H9 (cell line): ENCODE measurements around the gene ARHGAP26. TPM values are rescaled to one million over a fixed set of nuclear protein-coding genes. Genes with fewer than 3 reads are reported as not detected.

ENCODE experiments used
- DNase-seq: peaks from one replicate; pipeline ENCODE4 v3.0.0-alpha.2; 2017
- H2AFZ ChIP-seq: one replicate; pipeline ENCODE4 v1.6.1; 2013; ENCODE audit warnings: mild to moderate bottlenecking, low read length, control low read depth, moderate library complexity
- H2AK5ac ChIP-seq: 2 replicates; pipeline ENCODE4 v1.6.1; 2013; ENCODE audit warnings: low read length, control low read depth, mixed read lengths; ENCODE audit not compliant: insufficient read length
- H2BK120ac ChIP-seq: one replicate; pipeline ENCODE4 v1.6.1; 2013; ENCODE audit warnings: low read depth, mild to moderate bottlenecking, low read length, control low read depth, inconsistent platforms; ENCODE audit not compliant: poor library complexity, severe bottlenecking
- H2BK12ac ChIP-seq: 2 replicates; pipeline ENCODE4 v1.6.1; 2013; ENCODE audit warnings: low read length, control low read depth, mixed read lengths, low read depth; ENCODE audit not compliant: insufficient read length
- H2BK15ac ChIP-seq: 2 replicates; pipeline ENCODE4 v1.6.1; 2013; ENCODE audit warnings: low read depth, low read length, control low read depth
- H2BK20ac ChIP-seq: one replicate; pipeline ENCODE4 v1.6.1; 2013; ENCODE audit warnings: low read depth, mild to moderate bottlenecking, low read length, control low read depth, inconsistent platforms; ENCODE audit not compliant: poor library complexity, severe bottlenecking
- H2BK5ac ChIP-seq: 2 replicates; pipeline ENCODE4 v1.6.1; 2013; ENCODE audit warnings: low read length, control low read depth, mixed read lengths; ENCODE audit not compliant: insufficient read length
- H3K14ac ChIP-seq: 2 replicates; pipeline ENCODE4 v1.6.1; 2013; ENCODE audit warnings: low read length, control low read depth; ENCODE audit not compliant: insufficient read depth
- H3K18ac ChIP-seq: 2 replicates; pipeline ENCODE4 v1.6.1; 2013; ENCODE audit warnings: low read depth, mild to moderate bottlenecking, mixed read lengths, low read length, control low read depth; ENCODE audit not compliant: insufficient read length
- H3K23ac ChIP-seq: 2 replicates; pipeline ENCODE4 v1.6.1; 2013; ENCODE audit warnings: low read length, control low read depth, mixed read lengths, low read depth; ENCODE audit not compliant: insufficient read length
- H3K23me2 ChIP-seq: 2 replicates; pipeline ENCODE4 v1.6.1; 2013; ENCODE audit warnings: low read depth, mild to moderate bottlenecking, mixed read lengths, low read length, control low read depth; ENCODE audit not compliant: insufficient read length, poor library complexity, severe bottlenecking
- H3K27ac ChIP-seq: 2 replicates; pipeline ENCODE4 v1.5.1; 2013; ENCODE audit warnings: low read length, control low read depth, mixed read lengths, low read depth; ENCODE audit not compliant: insufficient read length
- H3K27me3 ChIP-seq: 2 replicates; pipeline ENCODE4 v1.6.1; 2013; ENCODE audit warnings: low read length, control low read depth, inconsistent platforms; ENCODE audit not compliant: insufficient read depth
- H3K4ac ChIP-seq: 2 replicates; pipeline ENCODE4 v1.6.1; 2013; ENCODE audit warnings: low read depth, mild to moderate bottlenecking, control low read depth, inconsistent platforms, low read length, moderate library complexity
- H3K4me1 ChIP-seq: 2 replicates; pipeline ENCODE4 v1.6.1; 2013; ENCODE audit warnings: low read length, control low read depth, inconsistent platforms; ENCODE audit not compliant: insufficient read depth
- H3K4me2 ChIP-seq: 2 replicates; pipeline ENCODE4 v1.6.1; 2013; ENCODE audit warnings: low read length, control low read depth, mixed read lengths; ENCODE audit not compliant: insufficient read length, insufficient read depth
- H3K56ac ChIP-seq: 2 replicates; pipeline ENCODE4 v1.6.1; 2013; ENCODE audit warnings: low read depth, mild to moderate bottlenecking, mixed read lengths, low read length, control low read depth; ENCODE audit not compliant: insufficient read length
- H3K79me1 ChIP-seq: 2 replicates; pipeline ENCODE4 v1.6.1; 2013; ENCODE audit warnings: low read depth, mild to moderate bottlenecking, moderate library complexity, low read length, control low read depth, inconsistent platforms; ENCODE audit not compliant: insufficient read depth, poor library complexity, severe bottlenecking
- H3K79me2 ChIP-seq: 2 replicates; pipeline ENCODE4 v1.6.1; 2013; ENCODE audit warnings: low read length, control low read depth, inconsistent platforms; ENCODE audit not compliant: insufficient read depth
- H3K9ac ChIP-seq: 2 replicates; pipeline ENCODE4 v1.6.1; 2013; ENCODE audit warnings: low read length, control low read depth, mixed read lengths; ENCODE audit not compliant: insufficient read length; ENCODE audit errors: extremely low read depth
- H3K9me3 ChIP-seq: one replicate; pipeline ENCODE4 v1.6.1; 2013; ENCODE audit warnings: low read depth, low read length, inconsistent platforms; ENCODE audit not compliant: control insufficient read depth
- H3T11ph ChIP-seq: one replicate; pipeline ENCODE4 v1.6.1; 2013; ENCODE audit warnings: mild to moderate bottlenecking, low read length, control low read depth, inconsistent platforms
- H4K20me1 ChIP-seq: one replicate; pipeline ENCODE4 v1.6.1; 2013; ENCODE audit not compliant: control insufficient read depth, insufficient read length, insufficient read depth
- H4K5ac ChIP-seq: 2 replicates; pipeline ENCODE4 v1.6.1; 2013; ENCODE audit warnings: low read depth, mild to moderate bottlenecking, mixed read lengths, low read length, control low read depth; ENCODE audit not compliant: insufficient read length
- H4K8ac ChIP-seq: replicated peaks from 2 replicates; pipeline ENCODE4 v1.6.1; 2013; ENCODE audit warnings: low read length, control low read depth, mixed read lengths, low read depth; ENCODE audit not compliant: insufficient read length
- H4K91ac ChIP-seq: 2 replicates; pipeline ENCODE4 v1.6.1; 2013; ENCODE audit warnings: low read depth, mild to moderate bottlenecking, moderate library complexity, mixed read lengths, low read length, control low read depth; ENCODE audit not compliant: insufficient read length
- H3K27ac Mint-ChIP-seq, 3 experiments: 2 replicates in 2 of 3; 3 replicates in 1 of 3; pipeline ENCODE4 v1.8.0; 2020 to 2021; ENCODE audit warnings: mixed read lengths in 3 of 3, mild to moderate bottlenecking in 1 of 3, moderate library complexity in 1 of 3
- H3K27me3 Mint-ChIP-seq: 2 replicates; pipeline ENCODE4 v1.8.0; 2021; ENCODE audit warnings: low read depth, mild to moderate bottlenecking, moderate library complexity, mixed read lengths
- H3K36me3 Mint-ChIP-seq, 3 experiments: 2 replicates in 2 of 3; 3 replicates in 1 of 3; pipeline ENCODE4 v1.8.0; 2020 to 2021; ENCODE audit warnings: low read depth in 3 of 3, mixed read lengths in 3 of 3; ENCODE audit not compliant: insufficient read depth in 1 of 3
- H3K4me1 Mint-ChIP-seq, 2 experiments: 2 replicates each; pipeline ENCODE4 v1.8.0; 2020; ENCODE audit warnings: mixed read lengths in 2 of 2
- H3K4me3 Mint-ChIP-seq, 2 experiments: 2 replicates in 1 of 2; 3 replicates in 1 of 2; pipeline ENCODE4 v1.8.0; 2020 to 2021; ENCODE audit warnings: mild to moderate bottlenecking in 2 of 2, mixed read lengths in 2 of 2, moderate library complexity in 1 of 2
- H3K9me3 Mint-ChIP-seq, 2 experiments: 2 replicates in 1 of 2; 3 replicates in 1 of 2; pipeline ENCODE4 v1.8.0; 2020; ENCODE audit warnings: mild to moderate bottlenecking in 2 of 2, mixed read lengths in 2 of 2, moderate library complexity in 1 of 2
- WGBS: extraction: QIAGEN DNeasy Blood & Tissue Kit; methylation state at CpG from one replicate; pipeline ENCODE4 v1.1.7; 2013; ENCODE audit warnings: missing lambda C conversion rate, low lambda C conversion rate, mixed read lengths; ENCODE audit not compliant: insufficient read length; ENCODE audit errors: extremely low coverage; 5-methylcytosine and 5-hydroxymethylcytosine counted together
- total RNA-seq: library from RNA; stranded (reverse); gene quantifications from 2 replicates; pipeline ENCODE4 v1.2.1, GENCODE V29; 2021
- TF ChIP-seq, protein P1 (sequence below): fragments of 200-600 bp; sonication (generic); conservative IDR thresholded peaks from 3 replicates; pipeline ENCODE4 v1.8.0; 2021; ENCODE audit warnings: antibody characterized with exemption, mild to moderate bottlenecking

The ARHGAP26 gene
- total RNA-seq, 1 experiment from 2014 or later = 13.8 TPM

DNA sequence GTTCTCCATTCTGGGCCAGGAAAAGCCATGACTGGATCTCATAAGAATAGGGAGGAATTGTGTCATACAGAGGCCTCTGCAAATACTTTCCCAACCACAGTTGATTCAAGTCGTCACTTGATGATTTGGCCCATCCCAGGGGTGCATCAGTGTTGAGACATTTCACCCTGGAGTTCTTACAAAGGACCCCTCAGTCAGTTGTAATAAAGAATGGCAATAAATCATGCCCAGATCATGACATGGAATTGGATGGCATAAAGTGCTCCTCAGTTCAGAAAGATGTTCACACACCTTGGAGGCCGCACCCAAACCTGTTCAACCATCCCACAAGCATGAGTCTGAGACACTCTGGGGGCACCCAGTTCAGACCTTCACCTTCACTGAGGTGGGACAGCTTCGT is 465.2 kb downstream of the ARHGAP26 start:
- Histone ChIP-seq H3K56ac (no peak overlapping the region), H2BK5ac (no peak overlapping the region), H4K91ac (no peak overlapping the region), H4K8ac (no peak overlapping the region), H2BK15ac (no peak overlapping the region), H3K23ac (no peak overlapping the region), H3T11ph (no peak overlapping the region), H3K79me1 (no peaks in the 10 kb centered on the region), H3K23me2 (no peaks in the 10 kb centered on the region), H3K4ac (no peak overlapping the region), H3K18ac (no peak overlapping the region), H3K9me3 (no peaks in the 10 kb centered on the region), H2AFZ (no peak overlapping the region), H3K27ac (no peak overlapping the region), H4K5ac (no peak overlapping the region), H3K9ac (no peak overlapping the region), H3K4me2 (no peak overlapping the region), H3K79me2 (no peaks in the 10 kb centered on the region), H2AK5ac (no peak overlapping the region), H4K20me1 (no peaks in the 10 kb centered on the region), H2BK20ac (no peak overlapping the region), H3K27me3 (no peaks in the 10 kb centered on the region), H3K14ac (no peak overlapping the region), H3K4me1 (no peaks in the 10 kb centered on the region), H2BK120ac (no peak overlapping the region), H2BK12ac (no peak overlapping the region)
- H3K4me3 Mint-ChIP-seq = no peak overlapping the region
- no CpG with 5 or more reads among the region's 3 CpGs for WGBS
- no peak overlapping the region for H3K27ac Mint-ChIP-seq
- no peak for DNase-seq
- H3K9me3 Mint-ChIP-seq = no peaks in the 10 kb centered on the region
- peaks cover 2% of the 10 kb centered on the region for H3K27me3 Mint-ChIP-seq
- H3K36me3 Mint-ChIP-seq = peaks cover 0 to 2% (median 0%) of the 10 kb centered on the region in 3 experiments; a peak in 1 of 7 replicates
- TF ChIP-seq, protein P1, sequence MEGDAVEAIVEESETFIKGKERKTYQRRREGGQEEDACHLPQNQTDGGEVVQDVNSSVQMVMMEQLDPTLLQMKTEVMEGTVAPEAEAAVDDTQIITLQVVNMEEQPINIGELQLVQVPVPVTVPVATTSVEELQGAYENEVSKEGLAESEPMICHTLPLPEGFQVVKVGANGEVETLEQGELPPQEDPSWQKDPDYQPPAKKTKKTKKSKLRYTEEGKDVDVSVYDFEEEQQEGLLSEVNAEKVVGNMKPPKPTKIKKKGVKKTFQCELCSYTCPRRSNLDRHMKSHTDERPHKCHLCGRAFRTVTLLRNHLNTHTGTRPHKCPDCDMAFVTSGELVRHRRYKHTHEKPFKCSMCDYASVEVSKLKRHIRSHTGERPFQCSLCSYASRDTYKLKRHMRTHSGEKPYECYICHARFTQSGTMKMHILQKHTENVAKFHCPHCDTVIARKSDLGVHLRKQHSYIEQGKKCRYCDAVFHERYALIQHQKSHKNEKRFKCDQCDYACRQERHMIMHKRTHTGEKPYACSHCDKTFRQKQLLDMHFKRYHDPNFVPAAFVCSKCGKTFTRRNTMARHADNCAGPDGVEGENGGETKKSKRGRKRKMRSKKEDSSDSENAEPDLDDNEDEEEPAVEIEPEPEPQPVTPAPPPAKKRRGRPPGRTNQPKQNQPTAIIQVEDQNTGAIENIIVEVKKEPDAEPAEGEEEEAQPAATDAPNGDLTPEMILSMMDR = no peak
- H3K4me1 Mint-ChIP-seq = peaks cover 3 to 5% of the 10 kb centered on the region in 2 experiments
